Panc1 (cell line): Measurements from ENCODE around the gene IQSEC1.

ENCODE experiments used
- POLR2AphosphoS5 ChIP-seq: IDR thresholded peaks from 2 replicates; pipeline ENCODE4 v1.6.1; 2012; ENCODE audit warnings: mild to moderate bottlenecking, low read depth, low read length, moderate library complexity
- SIN3A ChIP-seq: IDR thresholded peaks from 2 replicates; pipeline ENCODE4 v1.6.1; 2012; ENCODE audit warnings: low read depth, mild to moderate bottlenecking, low read length, moderate library complexity, borderline replicate concordance; ENCODE audit not compliant: insufficient read depth
- TCF7L2 ChIP-seq: IDR thresholded peaks from 2 replicates; pipeline ENCODE4 v1.6.1; 2011; ENCODE audit warnings: mild to moderate bottlenecking, low read depth, low read length, inconsistent platforms
- TF ChIP-seq, protein P1 (sequence below): fragments of 450-650 bp; IDR thresholded peaks from 2 replicates; pipeline ENCODE4 v1.5.1; 2017; ENCODE audit warnings: mild to moderate bottlenecking

DNA sequence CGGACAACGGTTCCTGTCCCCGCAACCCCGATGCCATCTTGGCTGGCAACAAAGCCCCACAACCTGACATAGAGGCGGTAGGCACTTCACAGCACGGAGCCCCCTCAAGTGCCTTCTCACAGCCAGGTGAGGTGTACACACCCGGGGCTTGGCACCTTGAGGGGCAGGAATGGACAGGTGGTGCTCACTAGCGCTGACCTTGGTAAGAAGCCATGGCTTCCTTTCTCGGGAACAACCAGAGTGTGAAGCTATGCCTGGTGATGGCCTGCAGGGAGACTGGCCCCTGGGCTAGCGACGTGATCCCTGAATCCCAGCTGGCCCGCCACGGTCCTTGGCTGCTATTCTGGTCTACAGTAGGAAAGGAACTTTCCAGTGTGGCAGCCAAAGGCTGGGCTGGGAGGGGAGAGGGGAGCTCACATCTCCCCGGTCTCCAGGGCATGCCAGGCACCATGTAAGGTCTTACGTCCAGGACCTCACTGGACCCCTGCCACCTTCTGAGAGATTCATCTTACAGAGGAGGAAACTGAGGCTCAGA lies 161.3 kb downstream of the IQSEC1 start:
- TF ChIP-seq, protein P1, sequence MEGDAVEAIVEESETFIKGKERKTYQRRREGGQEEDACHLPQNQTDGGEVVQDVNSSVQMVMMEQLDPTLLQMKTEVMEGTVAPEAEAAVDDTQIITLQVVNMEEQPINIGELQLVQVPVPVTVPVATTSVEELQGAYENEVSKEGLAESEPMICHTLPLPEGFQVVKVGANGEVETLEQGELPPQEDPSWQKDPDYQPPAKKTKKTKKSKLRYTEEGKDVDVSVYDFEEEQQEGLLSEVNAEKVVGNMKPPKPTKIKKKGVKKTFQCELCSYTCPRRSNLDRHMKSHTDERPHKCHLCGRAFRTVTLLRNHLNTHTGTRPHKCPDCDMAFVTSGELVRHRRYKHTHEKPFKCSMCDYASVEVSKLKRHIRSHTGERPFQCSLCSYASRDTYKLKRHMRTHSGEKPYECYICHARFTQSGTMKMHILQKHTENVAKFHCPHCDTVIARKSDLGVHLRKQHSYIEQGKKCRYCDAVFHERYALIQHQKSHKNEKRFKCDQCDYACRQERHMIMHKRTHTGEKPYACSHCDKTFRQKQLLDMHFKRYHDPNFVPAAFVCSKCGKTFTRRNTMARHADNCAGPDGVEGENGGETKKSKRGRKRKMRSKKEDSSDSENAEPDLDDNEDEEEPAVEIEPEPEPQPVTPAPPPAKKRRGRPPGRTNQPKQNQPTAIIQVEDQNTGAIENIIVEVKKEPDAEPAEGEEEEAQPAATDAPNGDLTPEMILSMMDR, result no peak
- TF ChIP-seq POLR2AphosphoS5 (no peak), TCF7L2 (no peak), SIN3A (no peak)
